ENCODE results near the gene MAPRE3.

MAPRE3 gene

DNA sequence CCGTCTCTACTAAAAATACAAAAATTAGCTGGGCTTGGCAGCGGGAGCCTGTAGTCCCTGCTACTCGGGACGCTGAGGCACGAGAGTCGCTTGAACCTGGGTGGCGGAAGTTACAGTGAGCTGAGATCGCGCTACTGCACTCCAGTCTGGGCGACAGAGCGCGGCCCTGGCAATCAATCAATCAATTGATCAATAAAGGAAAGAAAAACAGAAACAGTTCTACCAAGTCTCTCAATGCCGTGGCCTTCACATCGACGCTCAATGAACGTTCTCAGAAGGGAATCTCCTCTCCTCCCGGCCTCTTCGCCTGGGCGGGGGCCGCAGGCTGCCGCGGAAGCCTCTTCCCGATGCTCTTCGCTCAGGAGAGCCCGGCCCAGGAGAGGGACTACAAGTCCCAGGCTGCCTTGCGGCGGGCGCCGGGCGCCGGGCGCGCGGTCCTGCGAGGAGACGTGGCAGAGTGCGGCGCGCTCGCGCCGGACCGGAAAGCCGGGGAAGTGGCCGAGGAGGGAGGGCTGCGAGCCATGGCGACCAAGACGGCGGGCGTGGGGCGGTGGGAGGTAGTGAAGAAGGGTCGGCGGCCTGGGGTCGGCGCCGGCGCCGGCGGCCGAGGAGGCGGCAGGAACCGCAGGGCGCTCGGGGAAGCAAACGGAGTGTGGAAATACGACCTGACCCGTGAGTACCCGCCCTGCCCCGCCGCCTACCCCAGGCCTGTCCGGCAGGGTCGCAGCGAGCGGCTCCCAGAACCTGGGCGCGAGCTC lies 62.2 kb downstream of the MAPRE3 start, which contains the start of gene TMEM214:
TMEM214 (plus strand) TSS at position 471 of the 758 bp plus-strand sequence; CDS start at position 522, 51 bp downstream.
- Histone ChIP-seq H4K91ac (ENCODE audit: low read length) (peak within 1 kb of the TSS; percentile 93), H2BK5ac (ENCODE audit: low read depth, low read length, poor library complexity, severe bottlenecking) (peak within 1 kb of the TSS; percentile 45), H3K14ac (ENCODE audit: low read length in 2 of 2) (peak within 1 kb of the TSS in 1 of 2 experiments; percentile 99), H2AFZ (ENCODE audit: low read depth, low read length) (peak within 1 kb of the TSS; percentile 1), H3K9ac (ENCODE audit: low read length) (peak within 1 kb of the TSS; percentile 98), H3K4me3 (ENCODE audit: insufficient read depth in 1 of 2, low read depth in 1 of 2, low read length in 2 of 2) (peak within 1 kb of the TSS; percentile 89 to 97), H3K27ac (ENCODE audit: low read length, poor library complexity, severe bottlenecking) (no peak within 1 kb of the TSS), H3K4me1 (ENCODE audit: control insufficient read depth, insufficient read depth, low read depth, low read length) (peaks cover 16% of the 10 kb centered on the region), H3K27me3 (ENCODE audit: control insufficient read depth in 1 of 2, insufficient read depth in 1 of 2, low read length in 2 of 2) (no peaks in the 10 kb centered on the region), H2BK15ac (ENCODE audit: low read depth, poor library complexity, severe bottlenecking) (peak within 1 kb of the TSS; percentile 61), H3K36me3 (ENCODE audit: control insufficient read depth in 1 of 2, insufficient read depth in 2 of 2, low read depth in 1 of 2, low read length in 2 of 2) (peaks cover 33 to 64% of the 10 kb centered on the region in 2 experiments), H4K8ac (ENCODE audit: low read length) (peak within 1 kb of the TSS; percentile 91), H3K18ac (ENCODE audit: low read depth in 1 of 2, low read length in 2 of 2) (peak within 1 kb of the TSS; percentile 88 to 98), H2AK5ac (ENCODE audit: low read length, severe bottlenecking) (peak within 1 kb of the TSS; percentile 9), H3K79me1 (replicated peaks; ENCODE audit: low read length, poor library complexity, severe bottlenecking) (peaks cover 43% of the 10 kb centered on the region), H3K9me3 (ENCODE audit: control insufficient read depth, low read length) (no peaks in the 10 kb centered on the region), H2BK120ac (ENCODE audit: low read depth, low read length) (peak within 1 kb of the TSS; percentile 73), H2BK12ac (ENCODE audit: low read length in 2 of 2) (peak within 1 kb of the TSS in 1 of 2 experiments; percentile 68), H3K4ac (ENCODE audit: low read depth in 1 of 2, low read length in 2 of 2) (peak within 1 kb of the TSS; percentile 91 to 99), H3K4me2 (ENCODE audit: low read length, poor library complexity, severe bottlenecking) (peak within 1 kb of the TSS; percentile 75), H3K23ac (ENCODE audit: low read length in 2 of 2) (peak within 1 kb of the TSS in 1 of 2 experiments; percentile 53)
- DNase-seq = peak; percentile 89
- 2% methylated on average over 73 of the region's 76 CpGs for WGBS

DNA sequence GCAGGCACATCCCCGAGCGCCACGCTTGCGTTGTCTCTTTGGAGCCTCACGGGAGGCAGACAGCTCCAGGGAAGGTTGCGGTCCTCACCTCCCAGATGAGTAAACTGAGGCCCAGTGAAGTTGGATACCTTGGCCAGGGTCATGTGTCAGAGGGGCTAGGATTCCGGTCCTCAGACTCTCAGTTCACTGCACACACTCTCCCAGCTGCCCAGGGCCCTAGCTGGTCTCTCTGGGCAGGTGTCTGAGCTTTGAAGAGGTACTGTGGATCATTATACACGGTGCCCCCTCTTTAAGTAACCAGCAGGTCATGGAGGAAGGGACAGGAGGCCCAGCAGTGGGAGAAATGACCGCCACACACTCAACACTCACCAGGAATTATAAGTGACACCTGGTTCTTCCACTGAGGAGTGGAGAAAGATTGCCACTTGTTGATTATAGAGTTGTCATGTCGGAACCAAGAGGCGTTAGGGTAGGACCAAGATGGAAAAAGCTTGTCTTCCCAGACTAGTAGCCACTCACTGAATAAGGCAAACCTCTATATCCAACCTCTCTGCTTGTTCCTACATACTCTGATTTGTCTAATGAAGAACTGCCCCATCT lies 62.9 kb downstream of the MAPRE3 start:
- H3K18ac ChIP-seq (ENCODE audit: low read depth in 1 of 2, low read length in 2 of 2) = peak overlapping the region; percentile 88 to 98
- peak overlapping the region in 1 of 2 experiments; percentile 68 for H2BK12ac ChIP-seq (ENCODE audit: low read length in 2 of 2)
- peak overlapping the region; percentile 56 for H2BK15ac ChIP-seq (ENCODE audit: low read depth, poor library complexity, severe bottlenecking)
- no peak overlapping the region for H2AFZ ChIP-seq (ENCODE audit: low read depth, low read length)
- WGBS = 25% methylated on average over 7 of the region's 11 CpGs
- H3K4me1 ChIP-seq (ENCODE audit: control insufficient read depth, insufficient read depth, low read depth, low read length) = peaks cover 16% of the 10 kb centered on the region
- no peak overlapping the region for H3K27ac ChIP-seq (ENCODE audit: low read length, poor library complexity, severe bottlenecking)
- peak overlapping the region; percentile 89 to 97 for H3K4me3 ChIP-seq (ENCODE audit: insufficient read depth in 1 of 2, low read depth in 1 of 2, low read length in 2 of 2)
- H2BK5ac ChIP-seq (ENCODE audit: low read depth, low read length, poor library complexity, severe bottlenecking) = peak overlapping the region; percentile 45
- H3K4ac ChIP-seq (ENCODE audit: low read depth in 1 of 2, low read length in 2 of 2) = peak overlapping the region; percentile 91 to 99
- peak overlapping the region; percentile 75 for H3K4me2 ChIP-seq (ENCODE audit: low read length, poor library complexity, severe bottlenecking)
- H3K23ac ChIP-seq (ENCODE audit: low read length in 2 of 2) = peak overlapping the region in 1 of 2 experiments; percentile 53
- peak overlapping the region; percentile 91 for H4K8ac ChIP-seq (ENCODE audit: low read length)
- no peak for DNase-seq
- peaks cover 44% of the 10 kb centered on the region for H3K79me1 ChIP-seq (replicated peaks; ENCODE audit: low read length, poor library complexity, severe bottlenecking)
- H3K9ac ChIP-seq (ENCODE audit: low read length) = peak overlapping the region; percentile 98
- H2BK120ac ChIP-seq (ENCODE audit: low read depth, low read length) = peak overlapping the region; percentile 73
- H2AK5ac ChIP-seq (ENCODE audit: low read length, severe bottlenecking) = peak overlapping the region; percentile 9
- H3K14ac ChIP-seq (ENCODE audit: low read length in 2 of 2) = peak overlapping the region in 1 of 2 experiments; percentile 99
- H4K91ac ChIP-seq (ENCODE audit: low read length) = peak overlapping the region; percentile 93
- H3K27me3 ChIP-seq (ENCODE audit: control insufficient read depth in 1 of 2, insufficient read depth in 1 of 2, low read length in 2 of 2) = no peaks in the 10 kb centered on the region
- no peaks in the 10 kb centered on the region for H3K9me3 ChIP-seq (ENCODE audit: control insufficient read depth, low read length)
- H3K36me3 ChIP-seq (ENCODE audit: control insufficient read depth in 1 of 2, insufficient read depth in 2 of 2, low read depth in 1 of 2, low read length in 2 of 2) = peaks cover 36 to 64% of the 10 kb centered on the region in 2 experiments

DNA sequence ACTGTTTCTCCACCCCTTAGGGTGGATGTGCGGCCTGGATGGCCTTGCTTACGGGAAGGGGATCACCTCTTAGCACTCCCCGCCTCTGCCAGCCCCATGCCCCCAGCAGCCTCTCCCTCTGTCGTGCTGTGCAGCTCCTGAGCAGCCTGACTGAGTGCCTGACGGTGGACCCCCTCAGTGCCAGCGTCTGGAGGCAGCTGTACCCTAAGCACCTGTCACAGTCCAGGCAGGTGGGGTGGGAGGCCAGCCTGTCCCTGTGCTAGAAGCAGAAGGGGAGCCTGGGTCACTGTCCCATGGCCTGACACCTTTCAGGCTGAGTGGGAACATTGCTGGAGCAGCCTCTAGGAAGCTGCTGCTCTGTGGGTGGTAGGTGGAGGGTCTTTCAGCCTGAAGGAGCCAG lies 67.6 kb downstream of the MAPRE3 start:
- WGBS = 98% methylated on average over 6 of the region's 6 CpGs

More for the DNA sequence above, 67.6 kb downstream of the MAPRE3 start:
- no peak overlapping the region for H3K4me2 ChIP-seq (ENCODE audit: low read length, poor library complexity, severe bottlenecking)
- no peak overlapping the region for H2BK120ac ChIP-seq (ENCODE audit: low read depth, low read length)
- H3K79me1 ChIP-seq (replicated peaks; ENCODE audit: low read length, poor library complexity, severe bottlenecking) = peaks cover 47% of the 10 kb centered on the region
- H3K36me3 ChIP-seq (ENCODE audit: control insufficient read depth in 1 of 2, insufficient read depth in 2 of 2, low read depth in 1 of 2, low read length in 2 of 2) = peaks cover 72 to 83% of the 10 kb centered on the region in 2 experiments
- H3K4ac ChIP-seq (ENCODE audit: low read depth in 1 of 2, low read length in 2 of 2) = no peak overlapping the region
- H3K9ac ChIP-seq (ENCODE audit: low read length) = no peak overlapping the region
- no peak overlapping the region for H4K8ac ChIP-seq (ENCODE audit: low read length)
- H2BK5ac ChIP-seq (ENCODE audit: low read depth, low read length, poor library complexity, severe bottlenecking) = no peak overlapping the region
- H3K27me3 ChIP-seq (ENCODE audit: control insufficient read depth in 1 of 2, insufficient read depth in 1 of 2, low read length in 2 of 2) = no peaks in the 10 kb centered on the region
- peaks cover 18% of the 10 kb centered on the region for H3K4me1 ChIP-seq (ENCODE audit: control insufficient read depth, insufficient read depth, low read depth, low read length)
- no peak overlapping the region for H3K27ac ChIP-seq (ENCODE audit: low read length, poor library complexity, severe bottlenecking)
- DNase-seq = no peak
- H2BK15ac ChIP-seq (ENCODE audit: low read depth, poor library complexity, severe bottlenecking) = no peak overlapping the region
- no peak overlapping the region for H3K23ac ChIP-seq (ENCODE audit: low read length in 2 of 2)
- no peak overlapping the region for H2AFZ ChIP-seq (ENCODE audit: low read depth, low read length)
- H4K91ac ChIP-seq (ENCODE audit: low read length) = no peak overlapping the region
- H3K9me3 ChIP-seq (ENCODE audit: control insufficient read depth, low read length) = no peaks in the 10 kb centered on the region
- no peak overlapping the region for H3K18ac ChIP-seq (ENCODE audit: low read depth in 1 of 2, low read length in 2 of 2)
- H3K14ac ChIP-seq (ENCODE audit: low read length in 2 of 2) = no peak overlapping the region
- no peak overlapping the region for H2BK12ac ChIP-seq (ENCODE audit: low read length in 2 of 2)
- no peak overlapping the region for H2AK5ac ChIP-seq (ENCODE audit: low read length, severe bottlenecking)
- H3K4me3 ChIP-seq (ENCODE audit: insufficient read depth in 1 of 2, low read depth in 1 of 2, low read length in 2 of 2) = no peak overlapping the region

Data from mesenchymal stem cell (in vitro differentiated cells and primary cell).